Calu3 (cell line): ENCODE data around the gene LSM12. TPM values are rescaled to one million over a fixed set of nuclear protein-coding genes. Genes with fewer than 3 reads are reported as not detected.

Experiments
- BruUV-seq: library from RNA; stranded (reverse); fragments of 400-500 nt; replicated peaks from 2 replicates; lab custom pipeline; 2021; lab: Mats Ljungman, UMichigan
- CTCF ChIA-PET: fragments of 300-600 bp; sonication (Branson Sonifier 250); formaldehyde crosslinking; loops from one replicate; lab custom pipeline; 2022; ENCODE audit warnings: antibody characterized with exemption; lab: Charles Lee
- DNase-seq: peaks from one replicate; pipeline ENCODE4 v3.0.0; 2022
- H3K27ac Mint-ChIP-seq: one replicate; pipeline ENCODE4 v1.8.0; 2022; ENCODE audit warnings: mixed read lengths; ENCODE audit not compliant: unreplicated experiment
- H3K27me3 Mint-ChIP-seq: one replicate; pipeline ENCODE4 v1.8.0; 2022; ENCODE audit warnings: mixed read lengths; ENCODE audit not compliant: unreplicated experiment
- H3K36me3 Mint-ChIP-seq: one replicate; pipeline ENCODE4 v1.8.0; 2022; ENCODE audit warnings: mild to moderate bottlenecking, moderate library complexity, mixed read lengths; ENCODE audit not compliant: insufficient read depth, unreplicated experiment
- H3K4me1 Mint-ChIP-seq: one replicate; pipeline ENCODE4 v1.8.0; 2022; ENCODE audit warnings: mild to moderate bottlenecking, low read depth, mixed read lengths; ENCODE audit not compliant: unreplicated experiment
- H3K4me3 Mint-ChIP-seq: one replicate; pipeline ENCODE4 v1.8.0; 2022; ENCODE audit warnings: mild to moderate bottlenecking, low read depth, moderate library complexity, mixed read lengths; ENCODE audit not compliant: unreplicated experiment
- H3K9me3 Mint-ChIP-seq: one replicate; pipeline ENCODE4 v1.8.0; 2022; ENCODE audit warnings: low read depth, mixed read lengths; ENCODE audit not compliant: unreplicated experiment
- CTCF ChIP-seq: fragments of 200-600 bp; IDR thresholded peaks from one replicate; pipeline ENCODE4 v1.8.0; 2022; ENCODE audit warnings: antibody characterized with exemption; ENCODE audit not compliant: unreplicated experiment
- intact Hi-C: fragments of 100-400 bp; cut with micrococcal nuclease; formaldehyde crosslinking; loops from one replicate; pipeline ENCODE4 v1.10.0; 2022; ENCODE audit not compliant: unreplicated experiment
- total RNA-seq: library from RNA; stranded (reverse); gene quantifications from 2 replicates; pipeline ENCODE4 v1.2.3, GENCODE V29; 2022

The LSM12 gene
- total RNA-seq, 1 experiment from 2014 or later = 79.5 TPM

GRCh38 chr17:43995150-43995471, 71.4 kb downstream of the LSM12 start:
- no peak for DNase-seq
- intact Hi-C loops = loop anchor here (1.0 to 10.0 kb wide), 2 partner anchors 51 to 120 kb away; no protein-coding TSS in a partner anchor
- H3K9me3 Mint-ChIP-seq = no peaks in the 10 kb centered on the region
- CTCF ChIA-PET = interaction anchor here (0.7 to 2.2 kb wide), 3 partner anchors 51 to 241 kb away, joined by 5 to 12 read pairs (median 6); no protein-coding TSS in a partner anchor
- BruUV-seq = no TSS peak
- peaks cover 13% of the 10 kb centered on the region for H3K27me3 Mint-ChIP-seq
- H3K4me3 Mint-ChIP-seq = peak overlapping the region; percentile 24
- TF ChIP-seq CTCF = no peak
- no peak overlapping the region for H3K27ac Mint-ChIP-seq
- H3K4me1 Mint-ChIP-seq = no peaks in the 10 kb centered on the region
- no peaks in the 10 kb centered on the region for H3K36me3 Mint-ChIP-seq

- BruUV-seq = no TSS peak
- peaks cover 18% of the 10 kb centered on the region for H3K27me3 Mint-ChIP-seq
- TF ChIP-seq CTCF = peak; percentile 98
- DNase-seq = peak; percentile 81
- H3K4me3 Mint-ChIP-seq = peak overlapping the region; percentile 24
- intact Hi-C loops = loop anchor here (1.0 to 10.0 kb wide), 2 partner anchors 50 to 120 kb away; no protein-coding TSS in a partner anchor
- H3K4me1 Mint-ChIP-seq = no peaks in the 10 kb centered on the region
- no peaks in the 10 kb centered on the region for H3K36me3 Mint-ChIP-seq
- CTCF ChIA-PET = interaction anchor here (1.1 to 2.0 kb wide), 2 partner anchors 15 to 51 kb away, joined by 4 to 12 read pairs; no protein-coding TSS in a partner anchor
- H3K9me3 Mint-ChIP-seq = no peaks in the 10 kb centered on the region
- no peak overlapping the region for H3K27ac Mint-ChIP-seq
Observed at GRCh38 chr17:43994272-43995149, 72.0 kb downstream of the LSM12 start.

GRCh38 chr17:43992641-43993040, 73.8 kb downstream of the LSM12 start:
- CTCF ChIA-PET = interaction anchor here (0.7 to 1.6 kb wide), 2 partner anchors 25 to 464 kb away, joined by 3 to 6 read pairs; no protein-coding TSS in a partner anchor
- intact Hi-C loops = loop anchor here (10.0 kb wide), 1 partner anchor 118 kb away; no protein-coding TSS in a partner anchor
- no peak overlapping the region for H3K4me3 Mint-ChIP-seq
- no peaks in the 10 kb centered on the region for H3K4me1 Mint-ChIP-seq
- no peaks in the 10 kb centered on the region for H3K36me3 Mint-ChIP-seq
- no peak overlapping the region for H3K27ac Mint-ChIP-seq
- BruUV-seq = no TSS peak
- H3K27me3 Mint-ChIP-seq = peaks cover 37% of the 10 kb centered on the region
- no peaks in the 10 kb centered on the region for H3K9me3 Mint-ChIP-seq
- DNase-seq = no peak
- TF ChIP-seq CTCF = no peak

GRCh38 chr17:43988301-43988700, 78.2 kb downstream of the LSM12 start:
- no peak for TF ChIP-seq CTCF
- CTCF ChIA-PET = interaction anchor here (0.8 kb wide), 1 partner anchor 16 kb away, joined by 3 read pairs; no protein-coding TSS in a partner anchor
- H3K4me3 Mint-ChIP-seq = no peak overlapping the region
- H3K27ac Mint-ChIP-seq = no peak overlapping the region
- H3K27me3 Mint-ChIP-seq = peaks cover 80% of the 10 kb centered on the region
- no TSS peak for BruUV-seq
- no peak for DNase-seq
- H3K9me3 Mint-ChIP-seq = no peaks in the 10 kb centered on the region
- intact Hi-C loops = no loop called here
- H3K36me3 Mint-ChIP-seq = no peaks in the 10 kb centered on the region
- no peaks in the 10 kb centered on the region for H3K4me1 Mint-ChIP-seq
